ENCODE measurements around the gene POLR1G. TPM values are rescaled to one million over a fixed set of nuclear protein-coding genes. Genes with fewer than 3 reads are reported as not detected.

Gene POLR1G
- total RNA-seq, 1 donor from 2014 or later, result 24.4 TPM

GRCh38 chr19:45457776-45458175 lies 51.3 kb downstream of the POLR1G start:
- TF ChIP-seq CTCF (IDR thresholded peaks at IDR 0.05; ENCODE audit: insufficient read depth, low read length, poor library complexity, severe bottlenecking), result no peak
- no peak for DNase-seq (ENCODE audit: low read depth)
- no peaks in the 10 kb centered on the region for H3K27me3 ChIP-seq (ENCODE audit: control insufficient read depth, insufficient read depth, low read length)

More at GRCh38 chr19:45457776-45458175, 51.3 kb downstream of the POLR1G start:
- Histone ChIP-seq H3K36me3 (ENCODE audit: control insufficient read depth, insufficient read depth, low read length) (no peaks in the 10 kb centered on the region), H3K4me3 (ENCODE audit: low read depth, low read length) (no peak overlapping the region)

Other genes starting within 250 kb of the POLR1G start
- 0.07 and 0.46 TPM in 2 replicates for gene NKPD1, start 245.7 kb upstream of the POLR1G start, total RNA-seq
- gene TRAPPC6A, start 228.4 kb upstream of the POLR1G start, total RNA-seq, result 33.8 and 36.4 TPM in 2 replicates
- gene BLOC1S3, start 227.9 kb upstream of the POLR1G start, total RNA-seq, result 21.9 and 25.0 TPM in 2 replicates
- gene EXOC3L2, start 161.2 kb upstream of the POLR1G start, total RNA-seq, result 0.27 TPM in 1 of 2 replicates, not detected in the other
- gene MARK4, start 155.4 kb upstream of the POLR1G start, total RNA-seq, result 21.8 and 21.9 TPM in 2 replicates
- not detected in 2 replicates for gene CKM, start 83.8 kb upstream of the POLR1G start, total RNA-seq
- gene KLC3, start 65.9 kb upstream of the POLR1G start, total RNA-seq, result 8.6 and 8.9 TPM in 2 replicates
- 18.5 and 28.6 TPM in 2 replicates for gene ERCC2, start 36.1 kb upstream of the POLR1G start, total RNA-seq
- 30.9 and 34.5 TPM in 2 replicates for gene PPP1R13L, start 1.6 kb upstream of the POLR1G start, total RNA-seq
- 67.1 and 79.5 TPM in 2 replicates for gene ERCC1, start 17.3 kb downstream of the POLR1G start, total RNA-seq
- gene FOSB, start 61.4 kb downstream of the POLR1G start, total RNA-seq, result 1.6 and 5.3 TPM in 2 replicates
- 13.4 and 18.5 TPM in 2 replicates for gene RTN2, start 90.4 kb downstream of the POLR1G start, total RNA-seq
- gene PPM1N, start 91.8 kb downstream of the POLR1G start, total RNA-seq, result 0.48 TPM in 1 of 2 replicates, not detected in the other
- gene VASP, start 100.8 kb downstream of the POLR1G start, total RNA-seq, result 228 and 248 TPM in 2 replicates
- 12.3 and 15.5 TPM in 2 replicates for gene OPA3, start 178.2 kb downstream of the POLR1G start, total RNA-seq
- gene GPR4, start 195.6 kb downstream of the POLR1G start, total RNA-seq, result 0.07 TPM in 1 of 2 replicates, not detected in the other
- gene EML2, start 232.8 kb downstream of the POLR1G start, total RNA-seq, result 30.7 and 33.6 TPM in 2 replicates

All from kidney epithelial cell (primary cell).